Measurements from ENCODE around the gene RAB21.

Gene RAB21

DNA sequence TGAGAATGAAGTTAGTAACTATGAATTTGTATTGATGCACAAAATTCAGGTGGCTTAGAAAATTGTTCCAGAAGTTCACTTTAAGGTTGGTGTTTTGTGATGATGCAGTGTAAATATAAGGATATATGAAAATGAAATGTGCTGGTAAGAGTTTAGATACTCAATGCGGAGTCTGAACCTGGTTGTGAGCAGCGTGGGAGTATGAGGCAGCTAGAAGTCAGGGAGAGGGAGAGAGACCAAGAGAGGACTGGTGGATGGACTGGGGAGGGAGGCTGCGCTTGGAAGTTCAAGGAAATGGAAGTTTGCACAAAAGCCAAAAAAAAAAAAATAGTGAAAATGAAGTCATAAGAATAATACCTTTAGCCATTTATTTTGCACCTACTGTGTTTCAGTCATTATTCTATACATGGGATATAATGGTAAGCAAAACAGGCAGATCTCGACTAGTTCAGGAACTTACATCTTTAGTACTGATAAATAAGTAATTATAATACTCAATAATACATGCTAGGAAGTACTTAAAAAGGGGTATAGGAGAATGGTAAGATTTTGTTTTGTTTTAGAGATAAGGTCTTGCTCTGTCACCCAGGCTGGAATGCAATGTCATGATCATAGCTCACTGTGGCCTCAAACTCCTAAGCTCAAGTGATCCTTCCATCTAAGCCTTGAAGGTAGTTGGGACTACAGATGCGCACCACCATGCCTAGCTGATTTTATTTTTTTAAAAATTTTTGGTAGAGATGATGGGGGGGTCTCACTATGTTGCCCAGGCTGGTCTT is 10.0 kb upstream of the RAB21 start:
- Mint-ChIP-seq H3K4me3 (no peak overlapping the region), H3K36me3 (ENCODE audit: low read depth) (no peaks in the 10 kb centered on the region), H3K9me3 (no peaks in the 10 kb centered on the region), H3K4me1 (no peaks in the 10 kb centered on the region), H3K27me3 (ENCODE audit: low read depth, poor library complexity) (peaks cover 29% of the 10 kb centered on the region), H3K27ac (peak overlapping the region; percentile 0)
- DNase-seq, result no peak
- TF ChIP-seq, protein P1, sequence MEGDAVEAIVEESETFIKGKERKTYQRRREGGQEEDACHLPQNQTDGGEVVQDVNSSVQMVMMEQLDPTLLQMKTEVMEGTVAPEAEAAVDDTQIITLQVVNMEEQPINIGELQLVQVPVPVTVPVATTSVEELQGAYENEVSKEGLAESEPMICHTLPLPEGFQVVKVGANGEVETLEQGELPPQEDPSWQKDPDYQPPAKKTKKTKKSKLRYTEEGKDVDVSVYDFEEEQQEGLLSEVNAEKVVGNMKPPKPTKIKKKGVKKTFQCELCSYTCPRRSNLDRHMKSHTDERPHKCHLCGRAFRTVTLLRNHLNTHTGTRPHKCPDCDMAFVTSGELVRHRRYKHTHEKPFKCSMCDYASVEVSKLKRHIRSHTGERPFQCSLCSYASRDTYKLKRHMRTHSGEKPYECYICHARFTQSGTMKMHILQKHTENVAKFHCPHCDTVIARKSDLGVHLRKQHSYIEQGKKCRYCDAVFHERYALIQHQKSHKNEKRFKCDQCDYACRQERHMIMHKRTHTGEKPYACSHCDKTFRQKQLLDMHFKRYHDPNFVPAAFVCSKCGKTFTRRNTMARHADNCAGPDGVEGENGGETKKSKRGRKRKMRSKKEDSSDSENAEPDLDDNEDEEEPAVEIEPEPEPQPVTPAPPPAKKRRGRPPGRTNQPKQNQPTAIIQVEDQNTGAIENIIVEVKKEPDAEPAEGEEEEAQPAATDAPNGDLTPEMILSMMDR (IDR thresholded peaks at IDR 0.05), result no peak

DNA sequence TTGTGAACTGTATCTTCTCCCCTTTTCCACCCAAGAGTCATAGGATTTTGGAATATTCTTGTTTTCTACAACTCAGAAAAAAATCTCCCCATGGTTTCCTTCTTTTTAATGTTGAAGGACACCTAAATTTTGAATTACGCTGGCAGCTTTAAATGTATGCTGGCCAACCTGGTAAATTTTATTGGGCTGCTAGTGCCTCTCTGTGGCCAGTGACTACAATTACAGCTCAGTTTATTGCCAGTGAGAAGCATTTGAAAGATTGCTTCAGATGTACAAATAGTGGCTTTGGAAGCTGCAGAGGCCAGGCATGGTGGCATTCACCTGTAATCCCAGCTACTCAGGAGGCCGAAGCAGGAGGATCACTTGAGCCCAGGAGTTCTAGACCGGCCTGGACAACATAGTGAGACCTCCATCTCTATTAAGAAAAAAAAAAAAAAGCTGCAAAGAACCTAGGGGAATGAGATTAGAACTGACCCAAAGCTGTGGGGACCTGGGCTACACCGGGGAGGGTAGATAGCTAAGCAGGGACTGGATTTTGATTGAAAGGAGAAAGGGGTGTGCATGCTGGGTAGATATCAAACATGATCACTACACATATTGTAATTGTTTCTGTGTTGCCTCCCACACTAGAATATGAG is 7.6 kb upstream of the RAB21 start:
- peak; percentile 29 for DNase-seq
- Mint-ChIP-seq H3K27ac (no peak overlapping the region), H3K4me3 (no peak overlapping the region), H3K9me3 (no peaks in the 10 kb centered on the region), H3K36me3 (ENCODE audit: low read depth) (no peaks in the 10 kb centered on the region), H3K27me3 (ENCODE audit: low read depth, poor library complexity) (peaks cover 34% of the 10 kb centered on the region), H3K4me1 (no peaks in the 10 kb centered on the region)
- TF ChIP-seq, protein P1 (IDR thresholded peaks at IDR 0.05), result peak; percentile 62

DNA sequence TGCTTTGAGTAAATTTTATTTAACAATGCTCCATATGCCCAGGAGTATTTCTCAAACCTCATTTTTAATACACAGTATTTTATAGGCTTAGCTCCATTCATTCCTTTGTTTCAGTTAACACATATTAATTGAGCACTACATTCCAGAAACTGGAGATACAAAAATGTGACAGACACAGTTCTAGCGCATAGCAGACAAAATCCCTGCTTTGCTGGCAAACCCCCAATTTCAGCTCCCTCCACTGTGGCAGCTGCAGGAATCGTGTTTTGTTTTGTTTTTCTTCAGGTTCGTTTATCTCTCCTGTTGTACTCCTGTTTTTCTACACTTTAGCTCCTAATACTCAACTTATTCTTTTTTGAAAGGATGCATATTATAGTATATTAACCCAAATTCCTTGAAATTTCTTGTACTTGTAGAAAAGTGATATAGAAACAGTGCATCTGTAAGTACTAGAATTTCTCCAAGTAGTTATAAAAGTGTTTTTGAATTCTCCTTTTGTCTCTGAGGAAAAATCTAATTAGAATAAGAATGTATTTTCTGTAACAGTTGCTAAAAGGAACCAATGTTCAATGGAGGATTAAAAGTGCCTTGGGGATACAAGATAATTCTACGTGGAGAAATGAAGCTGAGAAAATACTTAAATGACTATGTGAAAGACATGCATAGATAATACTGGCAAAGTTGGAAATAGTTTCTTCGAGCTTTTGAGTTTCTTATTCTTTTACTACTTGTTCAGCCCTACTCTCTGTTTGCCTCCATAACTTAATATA is 6.4 kb upstream of the RAB21 start:
- H3K4me3 Mint-ChIP-seq, result no peak overlapping the region
- H3K27ac Mint-ChIP-seq, result no peak overlapping the region
- H3K4me1 Mint-ChIP-seq, result no peaks in the 10 kb centered on the region
- peaks cover 34% of the 10 kb centered on the region for H3K27me3 Mint-ChIP-seq (ENCODE audit: low read depth, poor library complexity)
- no peak for DNase-seq
- H3K36me3 Mint-ChIP-seq (ENCODE audit: low read depth), result no peaks in the 10 kb centered on the region
- no peaks in the 10 kb centered on the region for H3K9me3 Mint-ChIP-seq
- TF ChIP-seq, protein P1 (IDR thresholded peaks at IDR 0.05), result no peak

DNA sequence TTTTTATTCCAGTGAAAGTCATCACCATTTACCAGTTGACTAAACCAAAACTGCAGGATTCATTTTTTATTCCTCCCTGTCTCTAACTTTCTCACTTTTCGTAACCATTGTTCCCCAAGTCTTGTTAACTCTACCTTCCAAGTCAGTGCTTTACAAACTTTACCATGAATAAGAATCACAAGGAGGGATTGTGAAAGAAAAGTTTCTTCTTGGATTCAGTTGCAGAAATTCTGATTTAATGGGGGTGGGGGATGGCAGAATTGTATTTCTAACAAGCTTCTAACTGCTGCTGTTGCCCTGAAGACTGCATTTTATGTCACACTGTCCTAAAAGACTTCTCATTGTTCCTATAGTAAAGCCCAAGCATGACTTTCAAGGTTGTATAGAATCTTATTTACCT is 5.0 kb upstream of the RAB21 start:
- Mint-ChIP-seq H3K9me3 (no peaks in the 10 kb centered on the region), H3K27me3 (ENCODE audit: low read depth, poor library complexity) (peaks cover 34% of the 10 kb centered on the region), H3K4me3 (no peak overlapping the region), H3K27ac (no peak overlapping the region), H3K36me3 (ENCODE audit: low read depth) (no peaks in the 10 kb centered on the region), H3K4me1 (peaks cover 5% of the 10 kb centered on the region)
- DNase-seq, result no peak
- TF ChIP-seq, protein P1 (IDR thresholded peaks at IDR 0.05), result no peak

- TF ChIP-seq, protein P1 (IDR thresholded peaks at IDR 0.05), result no peak
- Mint-ChIP-seq H3K9me3 (peaks cover 13% of the 10 kb centered on the region), H3K4me3 (no peak overlapping the region), H3K27ac (no peak overlapping the region), H3K4me1 (peaks cover 18% of the 10 kb centered on the region), H3K36me3 (ENCODE audit: low read depth) (peaks cover 17% of the 10 kb centered on the region), H3K27me3 (ENCODE audit: low read depth, poor library complexity) (peaks cover 28% of the 10 kb centered on the region)
- DNase-seq, result no peak
Measured at GRCh38 chr12:71752891-71753290, 1.8 kb upstream of the RAB21 start.
